SHP77 treated with DMSO at 0.1 percent for 48 hours (cell line): ENCODE results near the gene HLCS.

ENCODE experiments used
- DNase-seq: peaks from one replicate; lab custom pipeline; 2025; lab: John Stamatoyannopoulos, UW

HLCS gene

GRCh38 chr21:36985751-36986594, 19.5 kb upstream of the HLCS start:
- DNase-seq: no peak

- no peak for DNase-seq
Observed at GRCh38 chr21:36981977-36982700, 15.7 kb upstream of the HLCS start.

GRCh38 chr21:36981049-36981391, 14.6 kb upstream of the HLCS start:
- DNase-seq: no peak

GRCh38 chr21:36980280-36981048, 14.0 kb upstream of the HLCS start:
- no peak for DNase-seq

- DNase-seq: peak; percentile 87
Observed at GRCh38 chr21:36976882-36977651, 10.6 kb upstream of the HLCS start.

GRCh38 chr21:36976228-36976861, 9.9 kb upstream of the HLCS start:
- DNase-seq: no peak

GRCh38 chr21:36974851-36975192, 8.4 kb upstream of the HLCS start:
- no peak for DNase-seq

GRCh38 chr21:36973986-36974850, 7.7 kb upstream of the HLCS start:
- DNase-seq: no peak

- no peak for DNase-seq
Observed at GRCh38 chr21:36968976-36969375, 2.5 kb upstream of the HLCS start.

GRCh38 chr21:36968414-36968813, 1.9 kb upstream of the HLCS start:
- no peak for DNase-seq

GRCh38 chr21:36966821-36967768, 626 bp upstream of the HLCS start:
- no peak for DNase-seq

- DNase-seq: no peak
Observed at GRCh38 chr21:36965720-36966065, 776 bp downstream of the HLCS start.

GRCh38 chr21:36964827-36965719, 1.4 kb downstream of the HLCS start:
- DNase-seq: no peak

GRCh38 chr21:36964398-36964797, 2.1 kb downstream of the HLCS start:
- DNase-seq: no peak

GRCh38 chr21:36962098-36962780, 4.2 kb downstream of the HLCS start:
- no peak for DNase-seq

GRCh38 chr21:36960676-36961284, 5.7 kb downstream of the HLCS start:
- no peak for DNase-seq

GRCh38 chr21:36959020-36959835, 7.2 kb downstream of the HLCS start:
- DNase-seq: no peak
